Suprapubic skin (tissue), 4 donors: ENCODE data around the gene NRXN3. TPM values are rescaled to one million over a fixed set of nuclear protein-coding genes. Genes with fewer than 3 reads are reported as not detected.

ENCODE experiments used
- DNase-seq, 2 donors: peaks; one replicate each; pipeline ENCODE4 v3.0.0-alpha.2; 2019; ENCODE audit warnings: low spot score in 2 of 2
- H3K27ac ChIP-seq: fragments of 200-600 bp; sonication (generic); one replicate; pipeline ENCODE4 v1.5.1; 2019
- H3K27me3 ChIP-seq: fragments of 200-600 bp; sonication (generic); one replicate; pipeline ENCODE4 v1.5.1; 2019
- H3K36me3 ChIP-seq: fragments of 200-600 bp; sonication (generic); one replicate; pipeline ENCODE4 v1.5.1; 2019
- H3K4me1 ChIP-seq: fragments of 200-600 bp; sonication (generic); one replicate; pipeline ENCODE4 v1.5.1; 2019
- H3K4me3 ChIP-seq: fragments of 200-600 bp; sonication (generic); one replicate; pipeline ENCODE4 v1.5.1; 2019; ENCODE audit warnings: mild to moderate bottlenecking
- H3K9me3 ChIP-seq: fragments of 200-600 bp; sonication (generic); one replicate; pipeline ENCODE4 v1.5.1; 2019
- CTCF ChIP-seq, 2 donors: fragments of 200-600 bp in 1 of 2; fragments of 450-650 bp in 1 of 2; sonication (generic) in 1 of 2; IDR thresholded peaks; one replicate each; pipeline ENCODE4 v1.5.1; 2016 to 2019; ENCODE audit warnings: antibody characterized with exemption in 2 of 2, mild to moderate bottlenecking in 1 of 2, moderate library complexity in 1 of 2
- EP300 ChIP-seq: sonication (generic); formaldehyde crosslinking; IDR thresholded peaks from one replicate; pipeline ENCODE4 v1.6.1; 2017; ENCODE audit warnings: antibody characterized with exemption
- POLR2A ChIP-seq, 2 donors: fragments of 450-650 bp; IDR thresholded peaks; one replicate each; pipeline ENCODE4 v1.6.1; 2017; ENCODE audit warnings: antibody characterized with exemption in 2 of 2, mild to moderate bottlenecking in 2 of 2, moderate library complexity in 2 of 2
- POLR2AphosphoS5 ChIP-seq, 3 donors: sonication (generic); formaldehyde crosslinking; IDR thresholded peaks; one replicate each; pipeline ENCODE4 v1.6.1; 2017; ENCODE audit warnings: antibody characterized with exemption in 3 of 3
- WGBS: methylation state at CpG from one replicate; pipeline ENCODE4 v1.1.5; 2018; 5-methylcytosine and 5-hydroxymethylcytosine counted together
- total RNA-seq, 4 donors: library from RNA; depleted of rRNA; stranded (reverse); fragments of >200 nt; gene quantifications; one replicate each; pipeline ENCODE4 v1.1.0, GENCODE V29; 2016

The NRXN3 gene
- total RNA-seq, 4 donors from 2014 or later: 0.79 to 4.3 (median 3.3) TPM

- H3K4me3 ChIP-seq: no peak overlapping the region
- TF ChIP-seq CTCF (IDR thresholded peaks at IDR 0.05) (no peak), EP300 (no peak), POLR2A (IDR thresholded peaks at IDR 0.05) (no peak), POLR2AphosphoS5 (IDR thresholded peaks at IDR 0.05) (no peak)
- no peaks in the 10 kb centered on the region for H3K9me3 ChIP-seq
- no peak overlapping the region for H3K27ac ChIP-seq
- no peaks in the 10 kb centered on the region for H3K27me3 ChIP-seq
- no peaks in the 10 kb centered on the region for H3K4me1 ChIP-seq
- H3K36me3 ChIP-seq: no peaks in the 10 kb centered on the region
- WGBS: 76% methylated on average over 3 of the region's 3 CpGs
- DNase-seq: no peak
These were observed 967.7 kb downstream of the NRXN3 start for GRCh38 chr14:79137836-79138235.

- Histone ChIP-seq H3K9me3 (no peaks in the 10 kb centered on the region), H3K4me3 (no peak overlapping the region), H3K27ac (no peak overlapping the region), H3K27me3 (no peaks in the 10 kb centered on the region), H3K4me1 (no peaks in the 10 kb centered on the region), H3K36me3 (no peaks in the 10 kb centered on the region)
- 46% methylated on average over 3 of the region's 3 CpGs for WGBS
- no peak for TF ChIP-seq POLR2AphosphoS5 (IDR thresholded peaks at IDR 0.05)
- TF ChIP-seq EP300: no peak
- TF ChIP-seq CTCF (IDR thresholded peaks at IDR 0.05): no peak
- TF ChIP-seq POLR2A (IDR thresholded peaks at IDR 0.05): no peak
- no peak for DNase-seq
These were observed 974.7 kb downstream of the NRXN3 start for GRCh38 chr14:79144896-79145295.

- Histone ChIP-seq H3K4me1 (no peaks in the 10 kb centered on the region), H3K27me3 (no peaks in the 10 kb centered on the region), H3K4me3 (no peak overlapping the region), H3K27ac (no peak overlapping the region), H3K36me3 (no peaks in the 10 kb centered on the region), H3K9me3 (no peaks in the 10 kb centered on the region)
- TF ChIP-seq CTCF (IDR thresholded peaks at IDR 0.05): no peak
- TF ChIP-seq POLR2A (IDR thresholded peaks at IDR 0.05): no peak
- TF ChIP-seq EP300: no peak
- TF ChIP-seq POLR2AphosphoS5 (IDR thresholded peaks at IDR 0.05): no peak
- 88% methylated on average over 1 of the region's 1 CpG for WGBS
- DNase-seq: no peak
These were observed 980.1 kb downstream of the NRXN3 start for GRCh38 chr14:79150226-79150625.

GRCh38 chr14:79157369-79157768, 987.2 kb downstream of the NRXN3 start:
- Histone ChIP-seq H3K4me3 (no peak overlapping the region), H3K27me3 (no peaks in the 10 kb centered on the region)
- TF ChIP-seq POLR2A (IDR thresholded peaks at IDR 0.05) (no peak), CTCF (IDR thresholded peaks at IDR 0.05) (no peak), EP300 (no peak), POLR2AphosphoS5 (IDR thresholded peaks at IDR 0.05) (no peak)

GRCh38 chr14:79161571-79161970, 991.4 kb downstream of the NRXN3 start:
- Histone ChIP-seq H3K27me3 (no peaks in the 10 kb centered on the region), H3K4me1 (no peaks in the 10 kb centered on the region), H3K36me3 (no peaks in the 10 kb centered on the region), H3K27ac (no peak overlapping the region), H3K9me3 (no peaks in the 10 kb centered on the region), H3K4me3 (no peak overlapping the region)
- TF ChIP-seq POLR2AphosphoS5 (IDR thresholded peaks at IDR 0.05) (no peak), POLR2A (IDR thresholded peaks at IDR 0.05) (no peak), EP300 (no peak), CTCF (IDR thresholded peaks at IDR 0.05) (no peak)
- no peak for DNase-seq
- 29% methylated on average over 7 of the region's 7 CpGs for WGBS

More at GRCh38 chr14:79157369-79157768, 987.2 kb downstream of the NRXN3 start:
- H3K36me3 ChIP-seq: no peaks in the 10 kb centered on the region
- H3K9me3 ChIP-seq: no peaks in the 10 kb centered on the region
- no peak overlapping the region for H3K27ac ChIP-seq
- no peaks in the 10 kb centered on the region for H3K4me1 ChIP-seq
- DNase-seq: no peak
